ENCODE results near the gene PLCB1.

The PLCB1 gene

GRCh38 chr20:8579035-8579434 lies 447.0 kb downstream of the PLCB1 start:
- DNase-seq, result no peak
- Histone ChIP-seq H3K4me1 (ENCODE audit: control extremely low read depth in 1 of 4, control insufficient read depth in 4 of 4, insufficient read depth in 4 of 4, low read length in 3 of 4) (no peaks in the 10 kb centered on the region), H3K27ac (ENCODE audit: insufficient read depth in 1 of 2, low read depth in 1 of 2, low read length in 2 of 2, poor library complexity in 1 of 2, severe bottlenecking in 2 of 2) (no peak overlapping the region), H3K27me3 (replicated peaks in 2 of 5; ENCODE audit: control insufficient read depth in 4 of 5, insufficient read depth in 5 of 5, low read length in 4 of 5) (no peaks in the 10 kb centered on the region), H3K36me3 (ENCODE audit: control insufficient read depth in 4 of 4, insufficient read depth in 4 of 4, low read length in 3 of 4) (peaks cover 0 to 7% (median 2%) of the 10 kb centered on the region in 4 experiments), H3K9me3 (ENCODE audit: control extremely low read depth in 1 of 5, control insufficient read depth in 4 of 5, insufficient read depth in 2 of 5, low read depth in 1 of 5, low read length in 4 of 5) (peaks cover 0 to 3% (median 0%) of the 10 kb centered on the region in 5 experiments), H3K4me3 (ENCODE audit: control insufficient read depth in 1 of 7, extremely low read depth in 1 of 7, insufficient read depth in 4 of 7, low read depth in 2 of 7, low read length in 6 of 7) (no peak overlapping the region)
- CTCF ChIA-PET, result no interaction called here
- POLR2A ChIA-PET, result no interaction called here
- WGBS (ENCODE audit: insufficient coverage), result 100% methylated on average over 1 of the region's 3 CpGs

GRCh38 chr20:8581446-8582183 lies 449.5 kb downstream of the PLCB1 start:
- no peak for DNase-seq
- no peaks in the 10 kb centered on the region for H3K27me3 ChIP-seq (replicated peaks in 2 of 5; ENCODE audit: control insufficient read depth in 4 of 5, insufficient read depth in 5 of 5, low read length in 4 of 5)
- no peak overlapping the region for H3K4me3 ChIP-seq (ENCODE audit: control insufficient read depth in 1 of 7, extremely low read depth in 1 of 7, insufficient read depth in 4 of 7, low read depth in 2 of 7, low read length in 6 of 7)
- POLR2A ChIA-PET, result no interaction called here
- peaks cover 0 to 3% (median 0%) of the 10 kb centered on the region in 5 experiments for H3K9me3 ChIP-seq (ENCODE audit: control extremely low read depth in 1 of 5, control insufficient read depth in 4 of 5, insufficient read depth in 2 of 5, low read depth in 1 of 5, low read length in 4 of 5)
- WGBS (ENCODE audit: insufficient coverage), result no CpG with 5 or more reads among the region's 3 CpGs
- CTCF ChIA-PET, result interaction anchor here (0.9 kb wide), 1 partner anchor 98 kb away, joined by 3 read pairs; no protein-coding TSS in a partner anchor
- H3K36me3 ChIP-seq (ENCODE audit: control insufficient read depth in 4 of 4, insufficient read depth in 4 of 4, low read length in 3 of 4), result peaks cover 0 to 7% (median 2%) of the 10 kb centered on the region in 4 experiments
- no peak overlapping the region for H3K27ac ChIP-seq (ENCODE audit: insufficient read depth in 1 of 2, low read depth in 1 of 2, low read length in 2 of 2, poor library complexity in 1 of 2, severe bottlenecking in 2 of 2)
- H3K4me1 ChIP-seq (ENCODE audit: control extremely low read depth in 1 of 4, control insufficient read depth in 4 of 4, insufficient read depth in 4 of 4, low read length in 3 of 4), result no peaks in the 10 kb centered on the region

- CTCF ChIA-PET, result no interaction called here
- H3K27ac ChIP-seq (ENCODE audit: insufficient read depth in 1 of 2, low read depth in 1 of 2, low read length in 2 of 2, poor library complexity in 1 of 2, severe bottlenecking in 2 of 2), result no peak overlapping the region
Measured at GRCh38 chr20:8583012-8583565, 451.0 kb downstream of the PLCB1 start.

GRCh38 chr20:8583566-8584043 lies 451.5 kb downstream of the PLCB1 start:
- CTCF ChIA-PET, result no interaction called here
- no peak overlapping the region for H3K27ac ChIP-seq (ENCODE audit: insufficient read depth in 1 of 2, low read depth in 1 of 2, low read length in 2 of 2, poor library complexity in 1 of 2, severe bottlenecking in 2 of 2)
- H3K9me3 ChIP-seq (ENCODE audit: control extremely low read depth in 1 of 5, control insufficient read depth in 4 of 5, insufficient read depth in 2 of 5, low read depth in 1 of 5, low read length in 4 of 5), result peaks cover 0 to 3% (median 0%) of the 10 kb centered on the region in 5 experiments
- peaks cover 0 to 7% (median 2%) of the 10 kb centered on the region in 4 experiments for H3K36me3 ChIP-seq (ENCODE audit: control insufficient read depth in 4 of 4, insufficient read depth in 4 of 4, low read length in 3 of 4)
- no peaks in the 10 kb centered on the region for H3K4me1 ChIP-seq (ENCODE audit: control extremely low read depth in 1 of 4, control insufficient read depth in 4 of 4, insufficient read depth in 4 of 4, low read length in 3 of 4)
- H3K4me3 ChIP-seq (ENCODE audit: control insufficient read depth in 1 of 7, extremely low read depth in 1 of 7, insufficient read depth in 4 of 7, low read depth in 2 of 7, low read length in 6 of 7), result no peak overlapping the region
- no peaks in the 10 kb centered on the region for H3K27me3 ChIP-seq (replicated peaks in 2 of 5; ENCODE audit: control insufficient read depth in 4 of 5, insufficient read depth in 5 of 5, low read length in 4 of 5)
- no peak for DNase-seq
- WGBS (ENCODE audit: insufficient coverage), result 88% methylated on average over 5 of the region's 7 CpGs
- POLR2A ChIA-PET, result interaction anchor here (0.5 kb wide), 1 partner anchor 17 kb away, joined by 3 read pairs; no protein-coding TSS in a partner anchor

More at GRCh38 chr20:8583012-8583565, 451.0 kb downstream of the PLCB1 start:
- H3K9me3 ChIP-seq (ENCODE audit: control extremely low read depth in 1 of 5, control insufficient read depth in 4 of 5, insufficient read depth in 2 of 5, low read depth in 1 of 5, low read length in 4 of 5), result peaks cover 0 to 3% (median 0%) of the 10 kb centered on the region in 5 experiments
- no peaks in the 10 kb centered on the region for H3K27me3 ChIP-seq (replicated peaks in 2 of 5; ENCODE audit: control insufficient read depth in 4 of 5, insufficient read depth in 5 of 5, low read length in 4 of 5)
- POLR2A ChIA-PET, result no interaction called here
- WGBS (ENCODE audit: insufficient coverage), result no CpG with 5 or more reads among the region's 1 CpG
- H3K36me3 ChIP-seq (ENCODE audit: control insufficient read depth in 4 of 4, insufficient read depth in 4 of 4, low read length in 3 of 4), result peaks cover 0 to 7% (median 2%) of the 10 kb centered on the region in 4 experiments
- H3K4me3 ChIP-seq (ENCODE audit: control insufficient read depth in 1 of 7, extremely low read depth in 1 of 7, insufficient read depth in 4 of 7, low read depth in 2 of 7, low read length in 6 of 7), result no peak overlapping the region
- no peaks in the 10 kb centered on the region for H3K4me1 ChIP-seq (ENCODE audit: control extremely low read depth in 1 of 4, control insufficient read depth in 4 of 4, insufficient read depth in 4 of 4, low read length in 3 of 4)
- no peak for DNase-seq

GRCh38 chr20:8587251-8587650 lies 455.2 kb downstream of the PLCB1 start:
- CTCF ChIA-PET, result no interaction called here
- no peaks in the 10 kb centered on the region for H3K27me3 ChIP-seq (replicated peaks in 2 of 5; ENCODE audit: control insufficient read depth in 4 of 5, insufficient read depth in 5 of 5, low read length in 4 of 5)
- H3K4me3 ChIP-seq (ENCODE audit: control insufficient read depth in 1 of 7, extremely low read depth in 1 of 7, insufficient read depth in 4 of 7, low read depth in 2 of 7, low read length in 6 of 7), result no peak overlapping the region
- DNase-seq, result no peak
- H3K9me3 ChIP-seq (ENCODE audit: control extremely low read depth in 1 of 5, control insufficient read depth in 4 of 5, insufficient read depth in 2 of 5, low read depth in 1 of 5, low read length in 4 of 5), result no peaks in the 10 kb centered on the region
- H3K27ac ChIP-seq (ENCODE audit: insufficient read depth in 1 of 2, low read depth in 1 of 2, low read length in 2 of 2, poor library complexity in 1 of 2, severe bottlenecking in 2 of 2), result no peak overlapping the region
- no CpG with 5 or more reads among the region's 1 CpG for WGBS (ENCODE audit: insufficient coverage)
- no peaks in the 10 kb centered on the region for H3K36me3 ChIP-seq (ENCODE audit: control insufficient read depth in 4 of 4, insufficient read depth in 4 of 4, low read length in 3 of 4)
- no peaks in the 10 kb centered on the region for H3K4me1 ChIP-seq (ENCODE audit: control extremely low read depth in 1 of 4, control insufficient read depth in 4 of 4, insufficient read depth in 4 of 4, low read length in 3 of 4)
- POLR2A ChIA-PET, result no interaction called here

- no CpG with 5 or more reads among the region's 3 CpGs for WGBS (ENCODE audit: insufficient coverage)
- H3K4me3 ChIP-seq (ENCODE audit: control insufficient read depth in 1 of 7, extremely low read depth in 1 of 7, insufficient read depth in 4 of 7, low read depth in 2 of 7, low read length in 6 of 7), result no peak overlapping the region
- no peaks in the 10 kb centered on the region for H3K27me3 ChIP-seq (replicated peaks in 2 of 5; ENCODE audit: control insufficient read depth in 4 of 5, insufficient read depth in 5 of 5, low read length in 4 of 5)
- no peaks in the 10 kb centered on the region for H3K9me3 ChIP-seq (ENCODE audit: control extremely low read depth in 1 of 5, control insufficient read depth in 4 of 5, insufficient read depth in 2 of 5, low read depth in 1 of 5, low read length in 4 of 5)
- H3K36me3 ChIP-seq (ENCODE audit: control insufficient read depth in 4 of 4, insufficient read depth in 4 of 4, low read length in 3 of 4), result no peaks in the 10 kb centered on the region
- H3K27ac ChIP-seq (ENCODE audit: insufficient read depth in 1 of 2, low read depth in 1 of 2, low read length in 2 of 2, poor library complexity in 1 of 2, severe bottlenecking in 2 of 2), result no peak overlapping the region
- no peaks in the 10 kb centered on the region for H3K4me1 ChIP-seq (ENCODE audit: control extremely low read depth in 1 of 4, control insufficient read depth in 4 of 4, insufficient read depth in 4 of 4, low read length in 3 of 4)
- POLR2A ChIA-PET, result no interaction called here
- CTCF ChIA-PET, result no interaction called here
- no peak for DNase-seq
Measured at GRCh38 chr20:8587810-8588209, 455.7 kb downstream of the PLCB1 start.

- POLR2A ChIA-PET, result no interaction called here
- Histone ChIP-seq H3K4me1 (ENCODE audit: control extremely low read depth in 1 of 4, control insufficient read depth in 4 of 4, insufficient read depth in 4 of 4, low read length in 3 of 4) (no peaks in the 10 kb centered on the region), H3K4me3 (ENCODE audit: control insufficient read depth in 1 of 7, extremely low read depth in 1 of 7, insufficient read depth in 4 of 7, low read depth in 2 of 7, low read length in 6 of 7) (no peak overlapping the region), H3K36me3 (ENCODE audit: control insufficient read depth in 4 of 4, insufficient read depth in 4 of 4, low read length in 3 of 4) (no peaks in the 10 kb centered on the region), H3K27me3 (replicated peaks in 2 of 5; ENCODE audit: control insufficient read depth in 4 of 5, insufficient read depth in 5 of 5, low read length in 4 of 5) (no peaks in the 10 kb centered on the region), H3K27ac (ENCODE audit: insufficient read depth in 1 of 2, low read depth in 1 of 2, low read length in 2 of 2, poor library complexity in 1 of 2, severe bottlenecking in 2 of 2) (no peak overlapping the region), H3K9me3 (ENCODE audit: control extremely low read depth in 1 of 5, control insufficient read depth in 4 of 5, insufficient read depth in 2 of 5, low read depth in 1 of 5, low read length in 4 of 5) (no peaks in the 10 kb centered on the region)
- no CpG with 5 or more reads among the region's 4 CpGs for WGBS (ENCODE audit: insufficient coverage)
- CTCF ChIA-PET, result no interaction called here
- DNase-seq, result no peak
Measured at GRCh38 chr20:8589956-8590355, 457.9 kb downstream of the PLCB1 start.

Measured in common myeloid progenitor, CD34-positive (primary cell).